HG02981 (cell line): ENCODE results near the gene CACNA1A.
"Not testable (repeated sequence)": the region's sequence is repeated elsewhere in the genome, so short reads cannot be mapped to it uniquely, and the experiment has no call there.

ENCODE experiments used
- ATAC-seq: cut with Tn5 transposase; IDR thresholded peaks from one replicate; pipeline ENCODE4 v1.9.1; 2021; ENCODE audit warnings: mild to moderate bottlenecking, moderate library complexity; ENCODE audit not compliant: unreplicated experiment

CACNA1A gene

GRCh38 chr19:13427273-13428051, 78.8 kb downstream of the CACNA1A start:
- no peak for ATAC-seq

GRCh38 chr19:13425875-13426274, 80.4 kb downstream of the CACNA1A start:
- ATAC-seq, result not testable (repeated sequence)

- ATAC-seq, result no peak
Measured at GRCh38 chr19:13425151-13425550, 81.1 kb downstream of the CACNA1A start.

- no peak for ATAC-seq
Measured at GRCh38 chr19:13420780-13421179, 85.5 kb downstream of the CACNA1A start.

GRCh38 chr19:13417054-13417453, 89.2 kb downstream of the CACNA1A start:
- no peak for ATAC-seq

GRCh38 chr19:13411899-13412298, 94.4 kb downstream of the CACNA1A start:
- ATAC-seq, result no peak

- ATAC-seq, result no peak
Measured at GRCh38 chr19:13410946-13411345, 95.3 kb downstream of the CACNA1A start.

- no peak for ATAC-seq
Measured at GRCh38 chr19:13408889-13409518, 97.3 kb downstream of the CACNA1A start.

- no peak for ATAC-seq
Measured at GRCh38 chr19:13404236-13404635, 102.0 kb downstream of the CACNA1A start.

GRCh38 chr19:13401388-13401787, 104.9 kb downstream of the CACNA1A start:
- no peak for ATAC-seq

- no peak for ATAC-seq
Measured at GRCh38 chr19:13400296-13400695, 106.0 kb downstream of the CACNA1A start.

GRCh38 chr19:13399746-13400145, 106.5 kb downstream of the CACNA1A start:
- ATAC-seq, result no peak

GRCh38 chr19:13398780-13399726, 107.2 kb downstream of the CACNA1A start:
- no peak for ATAC-seq

- ATAC-seq, result no peak
Measured at GRCh38 chr19:13398182-13398581, 108.1 kb downstream of the CACNA1A start.

GRCh38 chr19:13396250-13397080, 109.8 kb downstream of the CACNA1A start:
- ATAC-seq, result no peak

- ATAC-seq, result no peak
Measured at GRCh38 chr19:13382633-13382938, 123.7 kb downstream of the CACNA1A start.

- ATAC-seq, result no peak
Measured at GRCh38 chr19:13381827-13382632, 124.2 kb downstream of the CACNA1A start.

GRCh38 chr19:13376537-13376936, 129.7 kb downstream of the CACNA1A start:
- no peak for ATAC-seq

GRCh38 chr19:13373599-13373998, 132.7 kb downstream of the CACNA1A start:
- ATAC-seq, result no peak

- ATAC-seq, result no peak
Measured at GRCh38 chr19:13370948-13371347, 135.3 kb downstream of the CACNA1A start.
